Measurements from ENCODE around the gene USP28. TPM values are rescaled to one million over a fixed set of nuclear protein-coding genes. Genes with fewer than 3 reads are reported as not detected.

USP28 gene
- total RNA-seq, 4 donors from 2014 or later = 8.5 to 20.2 (median 11.5) TPM

GRCh38 chr11:113838005-113838404 lies 37.4 kb downstream of the USP28 start:
- no peak for ATAC-seq (ENCODE audit: low FRiP score)
- no peak for DNase-seq (ENCODE audit: low spot score)
- TF ChIP-seq, protein P1, sequence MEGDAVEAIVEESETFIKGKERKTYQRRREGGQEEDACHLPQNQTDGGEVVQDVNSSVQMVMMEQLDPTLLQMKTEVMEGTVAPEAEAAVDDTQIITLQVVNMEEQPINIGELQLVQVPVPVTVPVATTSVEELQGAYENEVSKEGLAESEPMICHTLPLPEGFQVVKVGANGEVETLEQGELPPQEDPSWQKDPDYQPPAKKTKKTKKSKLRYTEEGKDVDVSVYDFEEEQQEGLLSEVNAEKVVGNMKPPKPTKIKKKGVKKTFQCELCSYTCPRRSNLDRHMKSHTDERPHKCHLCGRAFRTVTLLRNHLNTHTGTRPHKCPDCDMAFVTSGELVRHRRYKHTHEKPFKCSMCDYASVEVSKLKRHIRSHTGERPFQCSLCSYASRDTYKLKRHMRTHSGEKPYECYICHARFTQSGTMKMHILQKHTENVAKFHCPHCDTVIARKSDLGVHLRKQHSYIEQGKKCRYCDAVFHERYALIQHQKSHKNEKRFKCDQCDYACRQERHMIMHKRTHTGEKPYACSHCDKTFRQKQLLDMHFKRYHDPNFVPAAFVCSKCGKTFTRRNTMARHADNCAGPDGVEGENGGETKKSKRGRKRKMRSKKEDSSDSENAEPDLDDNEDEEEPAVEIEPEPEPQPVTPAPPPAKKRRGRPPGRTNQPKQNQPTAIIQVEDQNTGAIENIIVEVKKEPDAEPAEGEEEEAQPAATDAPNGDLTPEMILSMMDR (IDR thresholded peaks at IDR 0.05) = no peak

DNA sequence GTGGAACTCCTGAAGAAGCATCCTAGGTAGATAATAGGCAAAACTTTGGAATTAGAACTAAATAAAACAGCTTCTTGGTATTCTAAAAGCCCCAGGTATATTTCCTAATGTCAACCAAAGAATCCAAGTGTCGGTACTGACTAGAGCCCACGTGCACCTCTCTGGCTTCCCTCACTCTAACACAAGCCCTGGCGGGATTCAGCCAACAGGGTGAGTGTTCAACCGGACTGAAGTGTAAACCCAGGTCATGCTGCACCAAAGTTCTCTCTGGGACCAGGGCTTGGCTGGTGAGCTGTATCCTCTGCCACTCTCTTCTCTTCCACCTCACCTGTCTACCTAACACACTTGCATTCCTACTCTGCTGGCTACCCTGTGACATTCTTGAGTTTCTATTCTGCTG lies 40.1 kb downstream of the USP28 start:
- DNase-seq (ENCODE audit: low spot score) = no peak
- TF ChIP-seq, protein P1 (IDR thresholded peaks at IDR 0.05) = no peak
- no peak for ATAC-seq (ENCODE audit: low FRiP score)

DNA sequence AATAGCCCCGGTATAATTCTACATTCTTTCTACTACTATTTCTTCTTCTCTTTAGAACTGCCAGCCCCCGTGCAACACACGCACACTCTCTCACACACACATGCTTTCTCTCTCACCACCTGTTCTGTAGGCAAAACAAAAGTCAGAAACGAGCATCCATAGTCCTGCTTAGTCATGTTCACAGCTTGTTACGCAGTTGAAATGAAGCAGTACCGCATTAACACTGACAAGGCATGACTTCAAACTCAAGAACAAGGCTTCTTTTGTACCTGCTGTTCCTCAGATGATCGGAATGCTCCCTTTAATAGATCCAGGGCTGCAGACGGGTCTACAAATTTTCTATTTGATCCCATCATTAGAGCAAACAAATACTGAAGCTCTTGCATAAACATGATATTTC lies 42.2 kb downstream of the USP28 start:
- ATAC-seq (ENCODE audit: low FRiP score) = no peak
- no peak for DNase-seq (ENCODE audit: low spot score)
- TF ChIP-seq, protein P1 (IDR thresholded peaks at IDR 0.05) = no peak

GRCh38 chr11:113831314-113831713 lies 44.1 kb downstream of the USP28 start:
- TF ChIP-seq, protein P1 (IDR thresholded peaks at IDR 0.05) = no peak
- no peak for ATAC-seq (ENCODE audit: low FRiP score)
- no peak for DNase-seq (ENCODE audit: low spot score)

GRCh38 chr11:113829751-113830150 lies 45.6 kb downstream of the USP28 start:
- DNase-seq (ENCODE audit: low spot score) (no peak), ATAC-seq (ENCODE audit: low FRiP score) (no peak)
- TF ChIP-seq, protein P1 (IDR thresholded peaks at IDR 0.05) = no peak

- TF ChIP-seq, protein P1 (IDR thresholded peaks at IDR 0.05) = no peak
- ATAC-seq (ENCODE audit: low FRiP score) (no peak), DNase-seq (ENCODE audit: low spot score) (no peak)
These were observed 47.2 kb downstream of the USP28 start for GRCh38 chr11:113828191-113828590.

DNA sequence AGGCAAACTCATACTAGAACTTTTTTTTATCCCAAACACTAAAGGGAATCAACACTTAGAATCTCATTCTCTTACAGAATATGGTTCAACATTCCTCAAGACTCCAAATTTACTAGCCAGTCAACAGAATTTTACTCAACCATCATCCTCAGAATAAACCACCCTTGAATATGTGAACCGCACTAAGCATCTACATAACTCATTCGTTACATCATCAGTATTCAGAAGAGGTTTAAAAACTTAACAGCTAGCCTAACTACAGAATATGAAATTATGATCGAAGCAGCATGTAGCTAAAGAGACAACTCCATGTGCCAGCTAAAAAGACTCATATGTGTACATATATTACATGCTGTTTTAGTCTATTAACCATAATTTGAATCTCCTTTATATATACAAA lies 47.9 kb downstream of the USP28 start:
- TF ChIP-seq, protein P1 (IDR thresholded peaks at IDR 0.05) = no peak
- ATAC-seq (ENCODE audit: low FRiP score) = no peak
- no peak for DNase-seq (ENCODE audit: low spot score)
